HG02938 (cell line): ENCODE results near the gene ARHGEF17.

Experiments
- ATAC-seq: cut with Tn5 transposase; IDR thresholded peaks from one replicate; pipeline ENCODE4 v1.9.1; 2021; ENCODE audit warnings: mild to moderate bottlenecking, moderate library complexity; ENCODE audit not compliant: unreplicated experiment

Gene ARHGEF17

GRCh38 chr11:73404048-73404447 lies 96.0 kb downstream of the ARHGEF17 start:
- ATAC-seq: no peak

- ATAC-seq: no peak
Observed at GRCh38 chr11:73404506-73405145, 96.5 kb downstream of the ARHGEF17 start.

- no peak for ATAC-seq
Observed at GRCh38 chr11:73405146-73405510, 97.1 kb downstream of the ARHGEF17 start.

GRCh38 chr11:73406131-73406530 lies 98.1 kb downstream of the ARHGEF17 start:
- ATAC-seq: no peak

- ATAC-seq: no peak
Observed at GRCh38 chr11:73406619-73407018, 98.5 kb downstream of the ARHGEF17 start.

GRCh38 chr11:73409431-73409830 lies 101.4 kb downstream of the ARHGEF17 start:
- no peak for ATAC-seq

- ATAC-seq: no peak
Observed at GRCh38 chr11:73410627-73411026, 102.6 kb downstream of the ARHGEF17 start.

GRCh38 chr11:73411031-73411430 lies 103.0 kb downstream of the ARHGEF17 start:
- no peak for ATAC-seq

GRCh38 chr11:73412308-73412707 lies 104.2 kb downstream of the ARHGEF17 start:
- no peak for ATAC-seq

GRCh38 chr11:73413256-73413655 lies 105.2 kb downstream of the ARHGEF17 start:
- no peak for ATAC-seq

GRCh38 chr11:73414977-73415651 lies 107.0 kb downstream of the ARHGEF17 start:
- no peak for ATAC-seq

- ATAC-seq: no peak
Observed at GRCh38 chr11:73415854-73416615, 108.0 kb downstream of the ARHGEF17 start.

GRCh38 chr11:73416786-73417185 lies 108.7 kb downstream of the ARHGEF17 start:
- ATAC-seq: no peak
